Spleen (tissue), 11 donors: ENCODE data around the gene DRAM1. TPM values are rescaled to one million over a fixed set of nuclear protein-coding genes. Genes with fewer than 3 reads are reported as not detected.
"Not testable (repeated sequence)": the region's sequence is repeated elsewhere in the genome, so short reads cannot be mapped to it uniquely, and the experiment has no call there.

Experiments
- DNase-seq: peaks from one replicate; pipeline ENCODE4 v3.0.0-alpha.2; 2020
- H3K27ac ChIP-seq, 8 donors: fragments of 200-600 bp; sonication (generic) in 7 of 8; 1 replicate in 4 of 8; 2 replicates in 4 of 8; pipeline versions ENCODE4 v1.5.0 to v1.8.0; 2016 to 2021; ENCODE audit warnings: inconsistent platforms in 4 of 8, mild to moderate bottlenecking in 4 of 8, moderate library complexity in 1 of 8
- H3K27me3 ChIP-seq, 7 donors: fragments of 200-600 bp; sonication (generic) in 6 of 7; replicated peaks in 1 of 7; 1 replicate in 4 of 7; 2 replicates in 3 of 7; pipeline versions ENCODE4 v1.5.0 to v1.8.0; 2016 to 2021; ENCODE audit warnings: inconsistent platforms in 3 of 7, mild to moderate bottlenecking in 1 of 7
- H3K36me3 ChIP-seq, 6 donors: fragments of 200-600 bp; sonication (generic) in 5 of 6; 1 replicate in 4 of 6; 2 replicates in 2 of 6; pipeline versions ENCODE4 v1.5.0 to v1.8.0; 2016 to 2021; ENCODE audit warnings: inconsistent platforms in 2 of 6
- H3K4me1 ChIP-seq, 6 donors: fragments of 200-600 bp; sonication (generic) in 5 of 6; 1 replicate in 3 of 6; 2 replicates in 3 of 6; pipeline versions ENCODE4 v1.5.0 to v1.8.0; 2016 to 2021; ENCODE audit warnings: inconsistent platforms in 3 of 6
- H3K4me3 ChIP-seq, 8 donors: fragments of 200-600 bp; sonication (generic) in 7 of 8; 1 replicate in 4 of 8; 2 replicates in 4 of 8; pipeline versions ENCODE4 v1.5.0 to v1.8.0; 2016 to 2021; ENCODE audit warnings: inconsistent platforms in 4 of 8, mild to moderate bottlenecking in 4 of 8, moderate library complexity in 2 of 8
- H3K9me3 ChIP-seq, 8 donors: fragments of 200-600 bp; sonication (generic) in 7 of 8; 1 replicate in 4 of 8; 2 replicates in 4 of 8; pipeline versions ENCODE4 v1.5.0 to v1.8.0; 2016 to 2021; ENCODE audit warnings: inconsistent platforms in 4 of 8
- POLR2A ChIP-seq, 3 donors: fragments of 450-650 bp; IDR thresholded peaks; one replicate each; pipeline ENCODE4 v1.5.1; 2017; ENCODE audit warnings: antibody characterized with exemption in 3 of 3, mild to moderate bottlenecking in 1 of 3
- POLR2AphosphoS5 ChIP-seq, 3 donors: sonication (generic); formaldehyde crosslinking; IDR thresholded peaks; one replicate each; pipeline ENCODE4 v1.5.1; 2017; ENCODE audit warnings: antibody characterized with exemption in 3 of 3
- WGBS, 5 donors: extraction: QIAGEN DNeasy Blood & Tissue Kit in 3 of 5; methylation state at CpG; one replicate each; pipeline versions ENCODE4 v1.1.5 to v1.1.7; 2013 to 2018; 5-methylcytosine and 5-hydroxymethylcytosine counted together
- intact Hi-C: fragments of 100-400 bp; cut with DNase I; formaldehyde crosslinking; loops from one replicate; pipeline ENCODE4 v1.15.0; 2023; ENCODE audit warnings: low total_unique reads
- polyA plus RNA-seq, 3 donors: library from polyadenylated mRNA; stranded (reverse); fragments of 200-250 nt; gene quantifications; one replicate each; pipeline ENCODE4 v1.2.1, GENCODE V29; 2013
- total RNA-seq, 7 donors: library from RNA; depleted of rRNA in 3 of 7; stranded (reverse); fragments of >200 nt in 3 of 7; fragmentation: NEBNext Ultra II Directional in 4 of 7; extraction: Animal tissue kit (Norgen Biotek cat#: 25700) in 4 of 7; gene quantifications; one replicate each; pipeline versions ENCODE4 v1.1.0 to v1.2.1, GENCODE V29; 2016 to 2021
- TF ChIP-seq, protein P1 (sequence below), 11 experiments: fragments of 200-600 bp in 7 of 11; fragments of 450-650 bp in 4 of 11; sonication (generic) in 4 of 11; IDR thresholded peaks in 8 of 11; conservative IDR thresholded peaks in 3 of 11; 1 replicate in 7 of 11; 2 replicates in 4 of 11; pipeline versions ENCODE4 v1.4.0 to v1.8.0; 2016 to 2021; ENCODE audit warnings: antibody characterized with exemption in 11 of 11, inconsistent platforms in 4 of 11, mild to moderate bottlenecking in 1 of 11
- donor health status: healthy with polysubstance abuse.
- donor health status: DM: no; HTN: no; CAD: no; lungs with moderate emphysema.
- donor health status: DM: no; HTN: no; CAD: no.
- donor health status: Bipolar disorder and iron deficiency.
- donor health status: healthy.
- donor health status: DM: no; HTN: no; CAD: no.
- donor health status: DM: yes; HTN: yes; CAD: no.

The DRAM1 gene
- total and polyA plus RNA-seq, 10 donors, result 8.4 to 43.1 (median 19.1) TPM

DNA sequence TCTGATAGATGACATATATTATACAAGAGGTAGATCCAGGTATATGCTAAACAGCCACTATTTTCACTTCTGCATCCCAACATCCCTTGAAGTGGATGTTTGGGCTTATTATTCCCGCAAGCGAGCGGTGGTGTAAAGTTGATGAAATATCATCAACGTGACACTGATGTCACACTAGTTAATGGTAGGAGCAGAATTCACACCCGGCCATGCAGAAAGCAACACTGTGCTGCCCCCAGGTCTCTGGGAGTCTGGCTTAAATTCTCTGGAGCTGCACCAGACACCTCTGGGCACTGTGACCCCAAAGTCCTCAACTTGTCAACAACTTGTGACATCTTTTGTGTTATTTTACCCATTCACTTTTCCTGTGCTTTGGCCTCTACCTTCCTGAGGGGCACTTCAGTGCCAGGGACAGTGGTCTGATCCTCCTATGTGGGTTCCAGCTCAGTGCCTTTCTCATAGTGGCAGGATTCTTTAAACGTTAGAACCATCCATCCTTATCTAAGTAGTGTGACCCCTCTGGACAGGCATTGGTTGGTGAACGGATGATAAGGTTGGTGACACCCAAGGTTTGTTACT lies 952 bp downstream of the DRAM1 start:
- peaks cover 0 to 9% (median 0%) of the 10 kb centered on the region in 6 donors for H3K36me3 ChIP-seq
- no peak for TF ChIP-seq POLR2A (IDR thresholded peaks at IDR 0.05)
- TF ChIP-seq POLR2AphosphoS5 (IDR thresholded peaks at IDR 0.05), result no peak
- TF ChIP-seq, protein P1, sequence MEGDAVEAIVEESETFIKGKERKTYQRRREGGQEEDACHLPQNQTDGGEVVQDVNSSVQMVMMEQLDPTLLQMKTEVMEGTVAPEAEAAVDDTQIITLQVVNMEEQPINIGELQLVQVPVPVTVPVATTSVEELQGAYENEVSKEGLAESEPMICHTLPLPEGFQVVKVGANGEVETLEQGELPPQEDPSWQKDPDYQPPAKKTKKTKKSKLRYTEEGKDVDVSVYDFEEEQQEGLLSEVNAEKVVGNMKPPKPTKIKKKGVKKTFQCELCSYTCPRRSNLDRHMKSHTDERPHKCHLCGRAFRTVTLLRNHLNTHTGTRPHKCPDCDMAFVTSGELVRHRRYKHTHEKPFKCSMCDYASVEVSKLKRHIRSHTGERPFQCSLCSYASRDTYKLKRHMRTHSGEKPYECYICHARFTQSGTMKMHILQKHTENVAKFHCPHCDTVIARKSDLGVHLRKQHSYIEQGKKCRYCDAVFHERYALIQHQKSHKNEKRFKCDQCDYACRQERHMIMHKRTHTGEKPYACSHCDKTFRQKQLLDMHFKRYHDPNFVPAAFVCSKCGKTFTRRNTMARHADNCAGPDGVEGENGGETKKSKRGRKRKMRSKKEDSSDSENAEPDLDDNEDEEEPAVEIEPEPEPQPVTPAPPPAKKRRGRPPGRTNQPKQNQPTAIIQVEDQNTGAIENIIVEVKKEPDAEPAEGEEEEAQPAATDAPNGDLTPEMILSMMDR (IDR thresholded peaks at IDR 0.05 in 8 of 11, conservative IDR thresholded peaks at IDR 0.05 in 3 of 11), result no peak
- H3K9me3 ChIP-seq, result no peaks in the 10 kb centered on the region
- peak overlapping the region; percentile 50 to 93 (median 72) for H3K4me3 ChIP-seq
- WGBS, 5 donors, result 6 to 17% (median 10%) methylated on average over 7 of the region's 7 CpGs
- peaks cover 0 to 70% (median 33%) of the 10 kb centered on the region in 6 donors for H3K4me1 ChIP-seq
- no peak for DNase-seq
- peak overlapping the region; percentile 93 to 99 (median 98) for H3K27ac ChIP-seq
- H3K27me3 ChIP-seq, result no peaks in the 10 kb centered on the region
- intact Hi-C loops, result no loop called here

DNA sequence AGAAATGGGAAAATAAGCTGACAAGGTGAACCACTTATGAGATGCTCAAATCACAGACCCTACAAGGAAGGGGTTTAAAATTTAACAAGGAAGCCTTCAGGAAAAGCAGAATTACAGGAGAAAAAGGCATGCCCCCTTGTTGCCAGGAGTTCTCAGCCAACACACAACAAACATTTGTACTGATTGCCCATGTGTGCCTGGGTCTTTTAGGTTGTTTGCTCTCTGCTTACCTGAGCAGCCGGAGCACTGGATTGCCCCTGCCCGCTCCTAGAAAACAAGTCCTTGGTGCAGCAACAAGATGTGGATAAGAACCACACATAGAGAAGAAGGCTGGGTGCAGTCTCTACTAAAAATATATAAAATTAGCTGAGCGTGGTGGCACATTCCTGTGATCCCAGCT lies 3.4 kb downstream of the DRAM1 start:
- 94 to 98% (median 96%) methylated on average over 3 of the region's 3 CpGs for WGBS, 5 donors
- Histone ChIP-seq H3K27ac (no peak overlapping the region), H3K9me3 (no peaks in the 10 kb centered on the region), H3K4me1 (peaks cover 0 to 69% (median 32%) of the 10 kb centered on the region in 6 donors), H3K36me3 (peaks cover 0 to 9% (median 0%) of the 10 kb centered on the region in 6 donors), H3K27me3 (no peaks in the 10 kb centered on the region), H3K4me3 (no peak overlapping the region)
- intact Hi-C loops, result no loop called here
- no peak for TF ChIP-seq POLR2A (IDR thresholded peaks at IDR 0.05)
- no peak for TF ChIP-seq POLR2AphosphoS5 (IDR thresholded peaks at IDR 0.05)
- TF ChIP-seq, protein P1 (IDR thresholded peaks at IDR 0.05 in 8 of 11, conservative IDR thresholded peaks at IDR 0.05 in 3 of 11), result no peak
- DNase-seq, result no peak

DNA sequence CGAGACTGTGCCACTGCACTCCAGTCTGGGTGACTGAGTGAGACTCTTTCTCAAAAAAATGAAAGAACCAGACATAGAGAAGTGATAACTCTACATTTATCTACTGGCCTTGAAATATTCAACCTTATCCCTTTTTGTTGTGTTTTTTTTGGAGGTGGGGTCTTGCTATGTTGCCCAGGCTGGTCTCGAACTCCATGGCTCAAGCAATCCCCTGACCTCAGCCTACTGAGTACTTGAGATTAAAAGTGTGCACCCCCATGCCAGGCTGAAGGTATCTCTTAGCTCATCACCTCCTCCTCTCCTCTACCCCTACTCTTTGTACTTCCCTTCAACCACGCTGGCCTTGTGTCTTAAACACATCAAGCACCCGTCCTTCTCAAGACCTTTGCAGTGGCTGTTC lies 3.8 kb downstream of the DRAM1 start:
- H3K4me3 ChIP-seq, result no peak overlapping the region
- no peak for DNase-seq
- H3K4me1 ChIP-seq, result peaks cover 0 to 69% (median 28%) of the 10 kb centered on the region in 6 donors
- peaks cover 0 to 9% (median 0%) of the 10 kb centered on the region in 6 donors for H3K36me3 ChIP-seq
- WGBS, 5 donors, result 81 to 90% (median 87%) methylated on average over 4 of the region's 4 CpGs
- H3K27ac ChIP-seq, result no peak overlapping the region
- intact Hi-C loops, result no loop called here
- no peaks in the 10 kb centered on the region for H3K9me3 ChIP-seq
- H3K27me3 ChIP-seq, result no peaks in the 10 kb centered on the region
- TF ChIP-seq, protein P1 (IDR thresholded peaks at IDR 0.05 in 8 of 11, conservative IDR thresholded peaks at IDR 0.05 in 3 of 11), result no peak
- TF ChIP-seq POLR2A (IDR thresholded peaks at IDR 0.05), result no peak
- TF ChIP-seq POLR2AphosphoS5 (IDR thresholded peaks at IDR 0.05), result no peak

DNA sequence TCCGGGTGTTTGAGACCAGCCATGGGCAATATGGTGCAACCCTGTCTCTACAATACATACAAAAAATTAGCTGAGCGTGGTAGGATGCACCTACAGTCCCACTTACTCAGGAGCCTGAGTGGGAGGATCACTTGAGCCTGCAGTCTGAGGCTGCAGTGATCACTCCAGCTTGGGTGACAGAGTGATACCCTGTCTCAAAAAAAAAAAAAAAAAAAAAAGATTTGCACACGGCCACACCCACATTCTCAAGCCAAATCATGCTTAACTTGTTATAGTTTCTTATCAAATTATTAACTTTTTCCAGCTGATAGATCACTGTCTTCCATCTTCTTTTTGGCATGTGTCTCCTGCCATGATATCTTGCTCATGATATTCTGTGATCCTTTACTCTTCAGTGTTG lies 6.8 kb downstream of the DRAM1 start:
- H3K27ac ChIP-seq, result no peak overlapping the region
- no peak for DNase-seq
- no peaks in the 10 kb centered on the region for H3K27me3 ChIP-seq
- H3K4me1 ChIP-seq, result peaks cover 0 to 70% (median 11%) of the 10 kb centered on the region in 6 donors
- TF ChIP-seq POLR2AphosphoS5 (IDR thresholded peaks at IDR 0.05) (no peak), POLR2A (IDR thresholded peaks at IDR 0.05) (no peak)
- TF ChIP-seq, protein P1 (IDR thresholded peaks at IDR 0.05 in 8 of 11, conservative IDR thresholded peaks at IDR 0.05 in 3 of 11), result no peak
- H3K4me3 ChIP-seq, result no peak overlapping the region
- no peaks in the 10 kb centered on the region for H3K9me3 ChIP-seq
- intact Hi-C loops, result no loop called here
- 82 to 95% (median 93%) methylated on average over 3 of the region's 3 CpGs for WGBS, 5 donors
- peaks cover 0 to 9% (median 0%) of the 10 kb centered on the region in 6 donors for H3K36me3 ChIP-seq

DNA sequence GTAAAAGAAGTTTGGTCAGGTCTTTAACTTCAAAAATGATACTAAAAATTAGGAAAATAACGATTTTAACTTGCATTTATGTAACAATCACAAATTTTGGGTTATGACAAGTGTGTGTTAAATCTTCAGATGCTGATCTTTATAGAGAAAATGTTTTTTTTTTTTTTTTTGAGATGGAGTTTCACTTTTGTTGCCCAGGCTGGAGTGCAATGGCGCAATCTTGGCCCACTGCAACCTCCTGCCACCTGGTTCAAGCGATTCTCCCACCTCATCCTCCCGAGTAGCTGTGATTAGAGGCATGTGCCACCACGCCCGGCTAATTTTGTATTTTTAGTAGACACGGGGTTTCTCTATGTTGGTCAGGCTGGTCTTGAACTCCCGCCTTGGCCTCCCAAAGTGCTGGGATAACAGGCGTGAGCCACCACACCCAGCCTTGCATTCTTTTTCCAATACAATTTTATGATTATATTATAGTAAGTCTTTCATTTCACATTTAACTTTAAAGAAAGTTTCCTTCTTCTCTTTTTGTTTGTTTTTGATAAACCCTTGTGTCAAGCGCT lies 7.5 kb downstream of the DRAM1 start:
- H3K4me1 ChIP-seq, result peaks cover 0 to 69% (median 5%) of the 10 kb centered on the region in 6 donors
- H3K4me3 ChIP-seq, DNase-seq, intact Hi-C loops, H3K27ac ChIP-seq, H3K36me3 ChIP-seq, H3K9me3 ChIP-seq, H3K27me3 ChIP-seq: not testable (repeated sequence)
- WGBS, 5 donors, result 82 to 90% (median 86%) methylated on average over 10 of the region's 10 CpGs
